Fibroblast of pulmonary artery (primary cell): Measurements from ENCODE around the gene CAMTA2.
A peak's percentile ranks its signal among the peaks of the same experiment; 100 is the strongest.

Experiments
- DNase-seq: peaks from one replicate; pipeline ENCODE4 v3.0.0-alpha.2; 2010; ENCODE audit warnings: low read depth
- H3K4me3 ChIP-seq: replicated peaks from 2 replicates; pipeline ENCODE4 v1.5.1; 2011; ENCODE audit warnings: low read depth, mild to moderate bottlenecking, control low read depth, low read length, moderate library complexity
- TF ChIP-seq, protein P1 (sequence below): IDR thresholded peaks from 2 replicates; pipeline ENCODE4 v1.5.1; 2011; ENCODE audit warnings: mild to moderate bottlenecking, control low read depth, low read length, inconsistent platforms; ENCODE audit errors: missing control alignments

CAMTA2 gene

GRCh38 chr17:4947010-4947410, 40.5 kb downstream of the CAMTA2 start:
- DNase-seq = no peak
- TF ChIP-seq, protein P1, sequence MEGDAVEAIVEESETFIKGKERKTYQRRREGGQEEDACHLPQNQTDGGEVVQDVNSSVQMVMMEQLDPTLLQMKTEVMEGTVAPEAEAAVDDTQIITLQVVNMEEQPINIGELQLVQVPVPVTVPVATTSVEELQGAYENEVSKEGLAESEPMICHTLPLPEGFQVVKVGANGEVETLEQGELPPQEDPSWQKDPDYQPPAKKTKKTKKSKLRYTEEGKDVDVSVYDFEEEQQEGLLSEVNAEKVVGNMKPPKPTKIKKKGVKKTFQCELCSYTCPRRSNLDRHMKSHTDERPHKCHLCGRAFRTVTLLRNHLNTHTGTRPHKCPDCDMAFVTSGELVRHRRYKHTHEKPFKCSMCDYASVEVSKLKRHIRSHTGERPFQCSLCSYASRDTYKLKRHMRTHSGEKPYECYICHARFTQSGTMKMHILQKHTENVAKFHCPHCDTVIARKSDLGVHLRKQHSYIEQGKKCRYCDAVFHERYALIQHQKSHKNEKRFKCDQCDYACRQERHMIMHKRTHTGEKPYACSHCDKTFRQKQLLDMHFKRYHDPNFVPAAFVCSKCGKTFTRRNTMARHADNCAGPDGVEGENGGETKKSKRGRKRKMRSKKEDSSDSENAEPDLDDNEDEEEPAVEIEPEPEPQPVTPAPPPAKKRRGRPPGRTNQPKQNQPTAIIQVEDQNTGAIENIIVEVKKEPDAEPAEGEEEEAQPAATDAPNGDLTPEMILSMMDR = no peak
- H3K4me3 ChIP-seq = peak overlapping the region; percentile 95

GRCh38 chr17:4946312-4946976, 41.0 kb downstream of the CAMTA2 start:
- no peak for DNase-seq
- TF ChIP-seq, protein P1 = no peak
- peak overlapping the region; percentile 95 for H3K4me3 ChIP-seq

GRCh38 chr17:4945944-4946280, 41.6 kb downstream of the CAMTA2 start:
- peak overlapping the region; percentile 95 for H3K4me3 ChIP-seq
- DNase-seq = no peak
- TF ChIP-seq, protein P1 = no peak

GRCh38 chr17:4945176-4945943, 42.1 kb downstream of the CAMTA2 start:
- peak; percentile 90 for DNase-seq
- TF ChIP-seq, protein P1 = no peak
- H3K4me3 ChIP-seq = peak overlapping the region; percentile 95

DNA sequence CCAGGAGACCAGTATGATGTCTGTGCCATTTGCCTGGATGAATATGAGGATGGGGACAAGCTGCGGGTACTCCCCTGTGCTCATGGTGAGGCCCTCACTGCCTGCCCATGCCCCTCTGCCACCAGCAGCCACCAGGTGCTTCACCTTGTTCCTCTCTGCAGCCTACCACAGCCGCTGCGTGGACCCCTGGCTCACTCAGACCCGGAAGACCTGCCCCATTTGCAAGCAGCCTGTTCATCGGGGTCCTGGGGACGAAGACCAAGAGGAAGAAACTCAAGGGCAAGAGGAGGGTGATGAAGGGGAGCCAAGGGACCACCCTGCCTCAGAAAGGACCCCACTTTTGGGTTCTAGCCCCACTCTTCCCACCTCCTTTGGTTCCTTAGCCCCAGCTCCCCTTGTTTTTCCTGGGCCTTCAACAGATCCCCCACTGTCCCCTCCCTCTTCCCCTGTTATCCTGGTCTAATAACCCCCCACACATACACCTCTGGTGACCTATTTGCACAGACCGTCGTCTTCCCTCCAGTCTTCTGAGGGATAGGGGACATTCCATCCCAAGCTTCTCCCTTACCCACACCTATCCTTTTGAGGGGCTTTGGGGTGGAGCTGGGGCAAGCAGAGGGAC, 42.8 kb downstream of the CAMTA2 start:
- DNase-seq = no peak
- peak overlapping the region; percentile 21 for H3K4me3 ChIP-seq
- TF ChIP-seq, protein P1 = no peak

GRCh38 chr17:4944163-4944553, 43.3 kb downstream of the CAMTA2 start:
- TF ChIP-seq, protein P1 = no peak
- H3K4me3 ChIP-seq = no peak overlapping the region
- no peak for DNase-seq
